Measurements from ENCODE around the gene TMC1. TPM values are rescaled to one million over a fixed set of nuclear protein-coding genes. Genes with fewer than 3 reads are reported as not detected.

TMC1 gene
- total RNA-seq, 4 donors from 2014 or later: 0.30 to 2.3 (median 0.44) TPM; not detected in 1

- Histone ChIP-seq H3K9me3 (peaks cover 0 to 6% (median 2%) of the 10 kb centered on the region in 4 donors), H3K27me3 (no peaks in the 10 kb centered on the region), H3K27ac (peak overlapping the region in 2 of 4 donors; percentile 86 to 92), H3K4me1 (peaks cover 0 to 36% (median 19%) of the 10 kb centered on the region in 4 donors), H3K36me3 (no peaks in the 10 kb centered on the region), H3K4me3 (no peak overlapping the region)
- DNase-seq (ENCODE audit: low spot score in 2 of 2): no peak
- WGBS, 2 donors: 65 to 73% methylated on average over 1 of the region's 1 CpG
- no peak for TF ChIP-seq CTCF (IDR thresholded peaks at IDR 0.05)
- no peak for TF ChIP-seq POLR2A (IDR thresholded peaks at IDR 0.05)
- no peak for TF ChIP-seq EP300 (IDR thresholded peaks at IDR 0.05)
Observed at GRCh38 chr9:72529531-72529930, 8.1 kb downstream of the TMC1 start.

GRCh38 chr9:72533322-72533721 lies 11.9 kb downstream of the TMC1 start:
- Histone ChIP-seq H3K4me3 (no peak overlapping the region), H3K9me3 (peaks cover 0 to 14% (median 2%) of the 10 kb centered on the region in 4 donors), H3K27ac (no peak overlapping the region), H3K4me1 (peaks cover 0 to 12% (median under 1%) of the 10 kb centered on the region in 4 donors), H3K36me3 (no peaks in the 10 kb centered on the region), H3K27me3 (no peaks in the 10 kb centered on the region)
- TF ChIP-seq POLR2A (IDR thresholded peaks at IDR 0.05) (no peak), EP300 (IDR thresholded peaks at IDR 0.05) (no peak), CTCF (IDR thresholded peaks at IDR 0.05) (no peak)
- 67 to 79% methylated on average over 1 of the region's 1 CpG for WGBS, 2 donors
- DNase-seq (ENCODE audit: low spot score in 2 of 2): no peak

GRCh38 chr9:72534931-72535330 lies 13.5 kb downstream of the TMC1 start:
- Histone ChIP-seq H3K27me3 (no peaks in the 10 kb centered on the region), H3K4me1 (no peaks in the 10 kb centered on the region), H3K9me3 (peaks cover 0 to 14% (median 2%) of the 10 kb centered on the region in 4 donors), H3K27ac (no peak overlapping the region), H3K36me3 (no peaks in the 10 kb centered on the region), H3K4me3 (no peak overlapping the region)
- TF ChIP-seq POLR2A (IDR thresholded peaks at IDR 0.05) (no peak), EP300 (IDR thresholded peaks at IDR 0.05) (no peak), CTCF (IDR thresholded peaks at IDR 0.05) (no peak)
- 67 to 68% methylated on average over 4 of the region's 4 CpGs for WGBS, 2 donors
- no peak for DNase-seq (ENCODE audit: low spot score in 2 of 2)

- Histone ChIP-seq H3K36me3 (no peaks in the 10 kb centered on the region), H3K27me3 (no peaks in the 10 kb centered on the region), H3K4me1 (peaks cover 0 to 2% (median 0%) of the 10 kb centered on the region in 4 donors), H3K27ac (no peak overlapping the region), H3K4me3 (no peak overlapping the region), H3K9me3 (peaks cover 0 to 8% (median 0%) of the 10 kb centered on the region in 4 donors)
- TF ChIP-seq CTCF (IDR thresholded peaks at IDR 0.05) (no peak), EP300 (IDR thresholded peaks at IDR 0.05) (no peak), POLR2A (IDR thresholded peaks at IDR 0.05) (no peak)
- no peak for DNase-seq (ENCODE audit: low spot score in 2 of 2)
Observed at GRCh38 chr9:72537011-72537545, 15.7 kb downstream of the TMC1 start.

GRCh38 chr9:72537671-72538070 lies 16.3 kb downstream of the TMC1 start:
- Histone ChIP-seq H3K36me3 (no peaks in the 10 kb centered on the region), H3K9me3 (peaks cover 0 to 8% (median 0%) of the 10 kb centered on the region in 4 donors), H3K27me3 (no peaks in the 10 kb centered on the region), H3K4me3 (no peak overlapping the region), H3K4me1 (peaks cover 0 to 7% (median 0%) of the 10 kb centered on the region in 4 donors), H3K27ac (no peak overlapping the region)
- 94 to 100% methylated on average over 1 of the region's 1 CpG for WGBS, 2 donors
- TF ChIP-seq POLR2A (IDR thresholded peaks at IDR 0.05): no peak
- no peak for TF ChIP-seq EP300 (IDR thresholded peaks at IDR 0.05)
- no peak for TF ChIP-seq CTCF (IDR thresholded peaks at IDR 0.05)
- DNase-seq (ENCODE audit: low spot score in 2 of 2): no peak

All from tibial nerve (tissue), 4 donors.